ENCODE measurements around the gene TAF5L. TPM values are rescaled to one million over a fixed set of nuclear protein-coding genes. Genes with fewer than 3 reads are reported as not detected.

The TAF5L gene
- total and polyA plus RNA-seq, 10 of the 15 experiments (the other 5 are each of a cell fraction or from before 2014, with no cell fraction given): 1.1 to 26.2 (median 19.1) TPM

GRCh38 chr1:229558460-229559335 is 67.2 kb downstream of the TAF5L start, which contains the start of gene ABCB10 (continued):
- TF ChIP-seq NFYB (IDR thresholded peaks at IDR 0.05; ENCODE audit: insufficient read depth, low read depth, low read length) (no peak), MEF2A (IDR thresholded peaks at IDR 0.05; ENCODE audit: insufficient read depth, low read depth, low read length) (no peak), POLR2A (IDR thresholded peaks at IDR 0.05; ENCODE audit: low read depth, low read length) (peak; percentile 73), CEBPZ (IDR thresholded peaks at IDR 0.05; ENCODE audit: low read depth, low read length) (no peak), FOXM1 (IDR thresholded peaks at IDR 0.05; ENCODE audit: low read depth, low read length) (no peak), ZBTB40 (IDR thresholded peaks at IDR 0.05; ENCODE audit: borderline replicate concordance) (peak; percentile 19; the same call in 1 of the 2 replicates), BHLHE40 (IDR thresholded peaks at IDR 0.05; ENCODE audit: borderline replicate concordance in 1 of 2, low read depth in 2 of 2, low read length in 1 of 2) (peak in 1 of 2 experiments; percentile 75; a peak in 2 of 4 replicates), PAX8 (IDR thresholded peaks at IDR 0.05) (no peak), SMARCA5 (IDR thresholded peaks at IDR 0.05) (peak; percentile 95), ZZZ3 (IDR thresholded peaks at IDR 0.05; ENCODE audit: control insufficient read depth, insufficient read length, low read depth) (no peak), BCLAF1 (IDR thresholded peaks at IDR 0.05) (no peak), EZH2 (IDR thresholded peaks at IDR 0.05; ENCODE audit: borderline replicate concordance, control insufficient read depth, low read depth, low read length) (no peak), NKRF (conservative IDR thresholded peaks at IDR 0.05) (peak; percentile 74), BCL11A (IDR thresholded peaks at IDR 0.05; ENCODE audit: low read depth, low read length) (no peak)

Measured in GM12878 (cell line).